ENCODE measurements around the gene ANXA3. TPM values are rescaled to one million over a fixed set of nuclear protein-coding genes. Genes with fewer than 3 reads are reported as not detected.

Gene ANXA3
- polyA plus RNA-seq, 1 donor from 2014 or later = 0.39 TPM

DNA sequence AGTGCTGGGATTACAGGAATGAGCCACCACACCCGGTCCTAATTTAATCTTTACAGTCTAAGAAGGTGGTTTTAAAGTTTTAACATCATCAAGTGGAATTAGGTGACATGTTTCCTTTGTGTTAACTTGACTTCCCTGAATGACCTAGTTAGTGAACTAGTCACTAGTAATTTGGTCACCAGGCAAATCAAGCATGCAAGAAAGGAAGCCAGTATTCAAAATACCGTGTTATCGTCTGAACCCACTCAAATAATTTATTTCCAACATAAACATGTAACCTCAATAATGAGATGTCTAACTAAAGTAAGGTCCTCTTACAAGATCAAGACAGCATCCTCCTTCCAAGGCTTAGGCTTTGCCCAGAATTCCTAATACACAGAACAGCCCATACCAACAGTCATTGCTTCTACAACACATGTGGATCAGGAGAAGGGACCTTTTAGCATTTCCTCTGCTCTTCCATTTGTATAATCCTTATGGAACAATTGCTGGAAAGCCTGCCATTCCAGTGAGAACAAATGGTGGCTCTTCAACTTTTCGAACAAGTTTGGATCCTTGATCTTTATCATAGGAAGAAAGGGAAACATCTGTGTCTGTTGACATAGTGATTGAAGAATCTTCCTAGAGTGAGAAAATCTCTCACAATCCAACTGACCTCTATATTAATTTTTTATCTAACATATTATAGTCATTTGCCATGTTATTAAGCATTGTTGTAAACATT is 97.2 kb downstream of the ANXA3 start:
- Mint-ChIP-seq H3K27ac (no peak overlapping the region), H3K4me1 (peaks cover 26 to 38% (median 35%) of the 10 kb centered on the region in 3 donors)

DNA sequence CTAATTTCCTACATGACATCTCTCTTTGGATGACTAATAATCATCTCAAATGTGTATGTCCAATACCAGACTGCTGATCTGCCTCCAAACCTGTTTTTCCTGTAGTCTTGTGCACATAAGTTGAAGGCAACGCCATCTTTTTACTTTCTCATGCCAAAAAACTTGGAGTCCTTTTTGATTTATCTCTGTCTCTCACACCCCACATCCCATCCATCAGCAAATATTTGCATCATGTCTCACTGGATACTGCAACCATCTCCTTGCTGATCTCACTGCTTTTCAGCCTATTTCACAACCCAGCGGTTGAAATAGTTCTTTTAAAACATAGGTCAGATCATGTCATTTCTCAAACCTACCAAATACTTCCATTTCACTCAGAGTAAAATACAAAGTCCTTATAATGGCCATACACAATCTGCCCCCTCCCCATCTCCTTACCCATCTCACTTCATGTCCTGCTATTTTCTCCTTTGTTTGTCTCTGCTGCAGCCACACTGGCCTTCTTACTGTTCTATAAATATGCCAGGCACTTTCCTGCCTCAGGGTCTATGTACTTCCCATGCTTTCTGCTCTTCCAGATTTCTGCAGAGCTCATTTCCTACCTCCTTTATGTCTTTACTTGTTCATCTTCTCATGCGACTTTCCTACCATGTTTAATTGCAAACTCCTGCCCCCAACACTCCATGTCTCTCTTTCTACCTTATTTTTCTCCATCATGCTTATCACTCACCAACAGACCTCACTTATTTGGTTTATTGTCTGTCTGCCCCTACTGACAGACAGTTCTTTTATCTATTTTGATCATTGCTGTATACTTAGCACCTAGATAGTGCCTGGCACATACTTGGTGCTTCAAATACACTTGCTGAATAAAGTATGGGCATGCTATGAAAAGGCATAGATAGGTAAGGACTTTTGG is 98.8 kb downstream of the ANXA3 start:
- Mint-ChIP-seq H3K27me3 (no peaks in the 10 kb centered on the region), H3K4me3 (no peak overlapping the region), H3K36me3 (no peaks in the 10 kb centered on the region), H3K4me1 (peaks cover 20 to 33% (median 31%) of the 10 kb centered on the region in 3 donors), H3K9me3 (peaks cover 0 to 2% (median 0%) of the 10 kb centered on the region in 3 donors), H3K27ac (no peak overlapping the region)

More for the DNA sequence above, 97.2 kb downstream of the ANXA3 start:
- H3K36me3 Mint-ChIP-seq = no peaks in the 10 kb centered on the region
- peaks cover 0 to 2% (median 0%) of the 10 kb centered on the region in 3 donors for H3K9me3 Mint-ChIP-seq
- H3K4me3 Mint-ChIP-seq = no peak overlapping the region
- H3K27me3 Mint-ChIP-seq = no peaks in the 10 kb centered on the region

DNA sequence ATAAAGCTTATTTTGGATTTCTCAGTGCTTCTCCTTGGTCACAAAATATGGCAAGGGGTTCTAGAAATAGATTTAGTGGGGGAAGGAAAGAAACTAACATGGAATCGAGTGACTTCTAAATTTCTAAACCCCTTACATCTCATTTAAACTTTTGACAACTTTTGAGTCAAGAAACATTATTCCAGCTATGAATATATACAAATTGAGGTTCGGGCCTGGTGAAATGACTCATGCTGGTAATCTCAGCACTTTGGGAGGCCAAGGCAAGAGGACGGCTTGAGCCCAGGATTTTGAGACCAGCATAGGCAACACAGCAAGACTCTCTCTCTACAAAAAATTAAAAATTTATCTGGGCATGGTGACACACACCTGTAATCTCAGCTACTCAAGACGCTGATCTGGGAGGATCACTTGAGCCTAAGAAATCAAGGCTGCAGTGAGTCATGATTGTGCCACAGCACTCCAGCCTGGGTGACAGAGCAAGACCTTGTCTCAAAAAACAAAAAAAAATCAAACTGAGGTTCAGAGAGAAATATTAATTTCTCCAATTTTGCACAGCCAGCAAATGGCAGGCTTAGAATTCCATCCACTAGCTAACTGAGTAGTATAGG is 99.8 kb downstream of the ANXA3 start:
- Mint-ChIP-seq H3K4me3 (no peak overlapping the region), H3K9me3 (peaks cover 0 to 2% (median 0%) of the 10 kb centered on the region in 3 donors), H3K36me3 (no peaks in the 10 kb centered on the region), H3K27ac (no peak overlapping the region), H3K27me3 (no peaks in the 10 kb centered on the region), H3K4me1 (peaks cover 15 to 30% (median 24%) of the 10 kb centered on the region in 3 donors)

- Mint-ChIP-seq H3K36me3 (no peaks in the 10 kb centered on the region), H3K4me1 (peaks cover 24 to 36% (median 30%) of the 10 kb centered on the region in 3 donors), H3K27ac (no peak overlapping the region), H3K9me3 (peaks cover 0 to 2% (median 0%) of the 10 kb centered on the region in 3 donors), H3K27me3 (peaks cover 2% of the 10 kb centered on the region), H3K4me3 (no peak overlapping the region)
These were observed 100.8 kb downstream of the ANXA3 start for GRCh38 chr4:78652282-78652876.

GRCh38 chr4:78653655-78654054 is 102.1 kb downstream of the ANXA3 start:
- Mint-ChIP-seq H3K27me3 (peaks cover 2% of the 10 kb centered on the region), H3K4me3 (no peak overlapping the region), H3K27ac (no peak overlapping the region), H3K4me1 (peaks cover 26 to 41% (median 36%) of the 10 kb centered on the region in 3 donors), H3K36me3 (no peaks in the 10 kb centered on the region), H3K9me3 (peaks cover 0 to 2% (median 0%) of the 10 kb centered on the region in 3 donors)

GRCh38 chr4:78654807-78655206 is 103.2 kb downstream of the ANXA3 start:
- Mint-ChIP-seq H3K36me3 (no peaks in the 10 kb centered on the region), H3K9me3 (peaks cover 0 to 2% (median 0%) of the 10 kb centered on the region in 3 donors), H3K4me3 (no peak overlapping the region), H3K27ac (no peak overlapping the region), H3K4me1 (peaks cover 27 to 45% (median 36%) of the 10 kb centered on the region in 3 donors), H3K27me3 (peaks cover 2% of the 10 kb centered on the region)

DNA sequence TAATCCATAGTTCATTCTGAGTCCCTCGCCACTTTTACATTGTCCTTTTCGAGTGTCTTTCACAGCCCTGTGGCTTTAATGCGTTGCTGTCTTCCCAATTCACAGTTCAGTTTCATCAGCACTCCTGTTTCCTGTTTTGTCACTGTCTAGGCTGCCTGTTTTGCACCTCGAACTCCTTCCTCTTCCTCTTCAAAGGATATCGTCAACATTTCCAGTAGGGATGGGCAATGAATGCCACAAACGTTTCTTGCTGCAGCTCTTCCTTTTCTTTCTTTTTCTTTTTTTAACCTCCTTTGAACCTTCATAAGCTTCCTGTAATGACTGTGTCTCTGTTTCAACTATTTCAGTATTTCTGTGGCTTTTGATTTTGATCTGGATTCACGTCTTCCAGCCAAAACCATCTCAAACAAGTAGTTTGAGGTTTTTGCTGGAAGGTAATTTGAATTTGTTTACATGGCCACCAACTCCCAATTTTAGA is 105.4 kb downstream of the ANXA3 start:
- Mint-ChIP-seq H3K4me3 (peak overlapping the region; percentile 38 to 88 (median 62)), H3K27ac (peak overlapping the region; percentile 15 to 85 (median 83)), H3K9me3 (no peaks in the 10 kb centered on the region), H3K27me3 (peaks cover 2% of the 10 kb centered on the region), H3K36me3 (no peaks in the 10 kb centered on the region), H3K4me1 (peaks cover 37 to 43% (median 39%) of the 10 kb centered on the region in 3 donors)

DNA sequence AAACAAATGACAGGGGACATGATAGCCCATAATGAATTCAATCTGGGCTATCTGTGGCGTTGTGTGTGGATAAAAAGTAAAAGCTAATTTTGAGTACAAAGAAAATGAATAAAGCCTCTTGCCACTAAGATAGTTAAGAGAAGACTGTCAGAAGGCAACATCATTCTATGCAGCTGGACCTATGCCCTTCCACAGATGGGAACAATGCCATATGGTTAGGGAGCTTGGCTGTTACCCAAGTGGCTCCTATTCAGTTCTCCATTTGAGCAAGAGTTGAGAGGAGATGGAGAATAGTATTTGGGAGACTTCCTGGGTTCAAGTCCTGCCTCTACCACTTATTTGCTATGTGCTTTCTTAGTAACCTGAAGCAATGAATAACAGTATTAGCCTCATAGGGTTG is 107.7 kb downstream of the ANXA3 start:
- Mint-ChIP-seq H3K27ac (peak overlapping the region in 2 of 3 donors; percentile 1 to 85), H3K27me3 (peaks cover 2% of the 10 kb centered on the region), H3K9me3 (no peaks in the 10 kb centered on the region), H3K36me3 (no peaks in the 10 kb centered on the region), H3K4me3 (no peak overlapping the region), H3K4me1 (peaks cover 46 to 58% (median 52%) of the 10 kb centered on the region in 3 donors)

GRCh38 chr4:78659665-78660064 is 108.1 kb downstream of the ANXA3 start:
- Mint-ChIP-seq H3K36me3 (no peaks in the 10 kb centered on the region), H3K4me1 (peaks cover 46 to 62% (median 56%) of the 10 kb centered on the region in 3 donors), H3K27me3 (peaks cover 2% of the 10 kb centered on the region), H3K9me3 (no peaks in the 10 kb centered on the region), H3K4me3 (peak overlapping the region in 1 of 4 donors; percentile 44), H3K27ac (peak overlapping the region in 1 of 3 donors; percentile 1)

Other genes starting within 250 kb of the ANXA3 start
- gene BMP2K, start 224.6 kb downstream of the ANXA3 start, polyA plus RNA-seq = 24.1 TPM

Data from IgD-negative memory B cell (primary cell).